LNCaP clone FGC (cell line): ENCODE results near the gene CNTN4.

Source experiments
- DNase-seq: peaks from one replicate; pipeline ENCODE4 v3.0.0-alpha.2; 2011; ENCODE audit warnings: low read depth
- H3K4me3 ChIP-seq: 2 replicates; pipeline ENCODE4 v1.5.1; 2011; ENCODE audit warnings: mild to moderate bottlenecking, low read depth, low read length, control low read depth
- CTCF ChIP-seq: IDR thresholded peaks from 2 replicates; pipeline ENCODE4 v1.5.1; 2012; ENCODE audit warnings: mild to moderate bottlenecking; ENCODE audit not compliant: control insufficient read depth, insufficient read depth; ENCODE audit errors: extremely low read depth

CNTN4 gene

GRCh38 chr3:2940062-2940461 is 841.4 kb downstream of the CNTN4 start:
- H3K4me3 ChIP-seq: no peak overlapping the region
- TF ChIP-seq CTCF: no peak

GRCh38 chr3:2944628-2945027 is 846.0 kb downstream of the CNTN4 start:
- no peak for DNase-seq
- TF ChIP-seq CTCF: no peak
- no peak overlapping the region for H3K4me3 ChIP-seq

More at GRCh38 chr3:2940062-2940461, 841.4 kb downstream of the CNTN4 start:
- no peak for DNase-seq

DNA sequence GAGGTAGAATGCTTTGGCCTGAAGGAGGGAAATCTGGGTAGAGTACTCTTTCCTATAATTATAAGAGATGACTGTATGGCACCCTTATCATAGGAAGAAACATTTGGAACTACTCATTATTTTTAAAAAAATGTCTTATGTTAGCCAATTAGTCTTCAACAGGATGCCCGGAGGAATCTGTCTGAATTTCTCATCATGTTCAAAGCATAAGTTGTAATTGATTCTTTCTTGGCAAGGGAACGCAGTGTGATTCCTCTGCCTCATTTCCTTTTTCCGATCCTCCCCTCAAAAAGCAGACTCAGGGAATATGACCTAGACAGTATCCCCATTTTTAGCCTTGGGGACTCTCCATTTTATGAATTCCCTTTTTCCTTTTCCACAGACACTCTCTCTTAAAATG is 846.5 kb downstream of the CNTN4 start:
- no peak for TF ChIP-seq CTCF
- H3K4me3 ChIP-seq: no peak overlapping the region
- DNase-seq: no peak

DNA sequence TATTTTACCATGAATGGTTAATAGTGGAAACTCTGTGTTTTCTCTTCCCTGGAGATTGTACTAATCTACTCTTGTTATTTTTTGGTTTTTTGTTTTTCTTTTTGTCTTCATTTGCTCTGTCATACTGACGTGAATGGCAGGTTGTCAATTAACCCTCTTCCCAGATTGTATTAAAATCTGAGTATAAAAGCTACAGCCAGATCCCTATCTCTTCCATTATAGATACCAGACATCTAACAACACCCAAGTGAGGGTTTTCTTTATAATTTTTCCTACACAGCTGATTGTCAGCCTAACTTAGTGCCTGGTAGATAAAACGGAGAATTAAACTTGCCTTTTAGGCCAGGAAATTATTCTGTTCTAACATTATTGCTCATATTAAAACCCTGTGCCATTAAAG is 848.9 kb downstream of the CNTN4 start:
- no peak for TF ChIP-seq CTCF
- no peak overlapping the region for H3K4me3 ChIP-seq
- DNase-seq: no peak

GRCh38 chr3:2948882-2949281 is 850.2 kb downstream of the CNTN4 start:
- TF ChIP-seq CTCF: no peak
- no peak overlapping the region for H3K4me3 ChIP-seq
- no peak for DNase-seq

GRCh38 chr3:2950159-2950558 is 851.5 kb downstream of the CNTN4 start:
- TF ChIP-seq CTCF: no peak
- no peak for DNase-seq
- H3K4me3 ChIP-seq: no peak overlapping the region

DNA sequence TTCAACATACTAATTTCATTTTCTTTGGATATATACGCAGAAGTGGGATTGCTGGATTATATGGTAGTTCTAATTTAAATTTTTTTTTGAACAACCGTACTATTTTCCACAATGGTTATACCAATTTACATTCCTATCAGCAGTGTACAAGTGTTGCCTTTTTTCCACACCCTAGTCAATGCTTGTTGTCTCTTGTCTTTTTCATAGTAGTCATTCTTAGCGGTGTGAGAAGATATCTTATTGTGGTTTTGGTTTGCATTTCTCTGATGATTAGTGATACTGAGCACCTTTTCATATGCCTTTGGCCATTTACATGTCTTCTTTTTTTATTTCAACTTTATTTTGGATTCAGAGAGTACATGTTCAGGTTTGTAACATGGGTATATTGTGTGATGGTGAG is 858.4 kb downstream of the CNTN4 start:
- no peak for DNase-seq
- no peak for TF ChIP-seq CTCF
- H3K4me3 ChIP-seq: no peak overlapping the region
